Measurements from ENCODE around the gene SEC11C. TPM values are rescaled to one million over a fixed set of nuclear protein-coding genes. Genes with fewer than 3 reads are reported as not detected.

SEC11C gene
- polyA plus RNA-seq, 2 of the 4 experiments (the other 2 are of a cell fraction), result 66.5 to 94.9 TPM

GRCh38 chr18:59094569-59094968 lies 45.1 kb upstream of the SEC11C start:
- WGBS (ENCODE audit: missing lambda C conversion rate), result 73% methylated on average over 5 of the region's 5 CpGs
- H3K4me3 ChIP-seq, result no peak overlapping the region
- no peak for FAIRE-seq
- ChIA-PET POLR2A (no interaction called here), CTCF (interaction anchor here (1.8 kb wide), 1 partner anchor 10 kb away, joined by 4 read pairs; no protein-coding TSS in a partner anchor)
- no peaks in the 10 kb centered on the region for H3K4me1 ChIP-seq
- ATAC-seq, result no peak
- DNase-seq (ENCODE audit: low read depth in 1 of 2, low spot score in 1 of 2), result no peak
- TF ChIP-seq TFCP2L1 (CRISPR knock-in tag; IDR thresholded peaks at IDR 0.05), result no peak
- no peaks in the 10 kb centered on the region for H3K9me3 ChIP-seq
- H3K27ac ChIP-seq, result no peak overlapping the region
- H3K4me2 ChIP-seq, result no peak overlapping the region

- ChIA-PET POLR2A (no interaction called here), CTCF (interaction anchor here (1.0 to 1.8 kb wide), 3 partner anchors 12 to 328 kb away, joined by 3 to 4 read pairs (median 4); no protein-coding TSS in a partner anchor)
- FAIRE-seq (no peak), ATAC-seq (no peak), DNase-seq (ENCODE audit: low read depth in 1 of 2, low spot score in 1 of 2) (no peak)
- Histone ChIP-seq H3K4me3 (no peak overlapping the region), H3K4me1 (no peaks in the 10 kb centered on the region), H3K27ac (no peak overlapping the region), H3K9me3 (no peaks in the 10 kb centered on the region), H3K4me2 (no peak overlapping the region)
- whole genome bisulfite sequencing (ENCODE audit: missing lambda C conversion rate), result 68% methylated on average over 7 of the region's 7 CpGs
- no peak for TF ChIP-seq CHD4 (IDR thresholded peaks at IDR 0.05; ENCODE audit: borderline replicate concordance)
- no peak for TF ChIP-seq HOXB5 (CRISPR knock-in tag; IDR thresholded peaks at IDR 0.05)
- no peak for TF ChIP-seq NPAS2 (CRISPR knock-in tag; IDR thresholded peaks at IDR 0.05; ENCODE audit: borderline replicate concordance)
Measured at GRCh38 chr18:59096098-59096789, 43.4 kb upstream of the SEC11C start.

- Histone ChIP-seq H3K9me3 (no peaks in the 10 kb centered on the region), H3K4me2 (no peak overlapping the region), H3K27ac (no peak overlapping the region), H3K4me1 (no peaks in the 10 kb centered on the region), H3K4me3 (no peak overlapping the region)
- WGBS (ENCODE audit: missing lambda C conversion rate), result 30% methylated on average over 4 of the region's 4 CpGs
- CTCF ChIA-PET, result no interaction called here
- no peak for TF ChIP-seq CBX2 (IDR thresholded peaks at IDR 0.05; ENCODE audit: borderline replicate concordance, low read depth)
- no peak for TF ChIP-seq BHLHE40 (IDR thresholded peaks at IDR 0.05; ENCODE audit: low read depth, low read length)
- no peak for TF ChIP-seq KDM5A (IDR thresholded peaks at IDR 0.05)
- no peak for TF ChIP-seq USF2 (IDR thresholded peaks at IDR 0.05)
- no peak for TF ChIP-seq ZFP36 (IDR thresholded peaks at IDR 0.05; ENCODE audit: borderline replicate concordance, partially characterized antibody)
- no peak for TF ChIP-seq GATA3 (IDR thresholded peaks at IDR 0.05; ENCODE audit: borderline replicate concordance)
- TF ChIP-seq ZSCAN20 (CRISPR knock-in tag; IDR thresholded peaks at IDR 0.05), result no peak
- no peak for TF ChIP-seq CBX8 (IDR thresholded peaks at IDR 0.05)
- TF ChIP-seq HOXA7 (CRISPR knock-in tag; IDR thresholded peaks at IDR 0.05), result no peak
- TF ChIP-seq FOSL2 (IDR thresholded peaks at IDR 0.05), result no peak
- no peak for TF ChIP-seq FOSL2 (CRISPR knock-in tag; IDR thresholded peaks at IDR 0.05)
- TF ChIP-seq, protein P1, sequence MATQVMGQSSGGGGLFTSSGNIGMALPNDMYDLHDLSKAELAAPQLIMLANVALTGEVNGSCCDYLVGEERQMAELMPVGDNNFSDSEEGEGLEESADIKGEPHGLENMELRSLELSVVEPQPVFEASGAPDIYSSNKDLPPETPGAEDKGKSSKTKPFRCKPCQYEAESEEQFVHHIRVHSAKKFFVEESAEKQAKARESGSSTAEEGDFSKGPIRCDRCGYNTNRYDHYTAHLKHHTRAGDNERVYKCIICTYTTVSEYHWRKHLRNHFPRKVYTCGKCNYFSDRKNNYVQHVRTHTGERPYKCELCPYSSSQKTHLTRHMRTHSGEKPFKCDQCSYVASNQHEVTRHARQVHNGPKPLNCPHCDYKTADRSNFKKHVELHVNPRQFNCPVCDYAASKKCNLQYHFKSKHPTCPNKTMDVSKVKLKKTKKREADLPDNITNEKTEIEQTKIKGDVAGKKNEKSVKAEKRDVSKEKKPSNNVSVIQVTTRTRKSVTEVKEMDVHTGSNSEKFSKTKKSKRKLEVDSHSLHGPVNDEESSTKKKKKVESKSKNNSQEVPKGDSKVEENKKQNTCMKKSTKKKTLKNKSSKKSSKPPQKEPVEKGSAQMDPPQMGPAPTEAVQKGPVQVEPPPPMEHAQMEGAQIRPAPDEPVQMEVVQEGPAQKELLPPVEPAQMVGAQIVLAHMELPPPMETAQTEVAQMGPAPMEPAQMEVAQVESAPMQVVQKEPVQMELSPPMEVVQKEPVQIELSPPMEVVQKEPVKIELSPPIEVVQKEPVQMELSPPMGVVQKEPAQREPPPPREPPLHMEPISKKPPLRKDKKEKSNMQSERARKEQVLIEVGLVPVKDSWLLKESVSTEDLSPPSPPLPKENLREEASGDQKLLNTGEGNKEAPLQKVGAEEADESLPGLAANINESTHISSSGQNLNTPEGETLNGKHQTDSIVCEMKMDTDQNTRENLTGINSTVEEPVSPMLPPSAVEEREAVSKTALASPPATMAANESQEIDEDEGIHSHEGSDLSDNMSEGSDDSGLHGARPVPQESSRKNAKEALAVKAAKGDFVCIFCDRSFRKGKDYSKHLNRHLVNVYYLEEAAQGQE (IDR thresholded peaks at IDR 0.05), result no peak
- TF ChIP-seq CHD2 (IDR thresholded peaks at IDR 0.05; ENCODE audit: low read length, partially characterized antibody), result no peak
- no peak for TF ChIP-seq CEBPB (IDR thresholded peaks at IDR 0.05)
- TF ChIP-seq, protein P2, sequence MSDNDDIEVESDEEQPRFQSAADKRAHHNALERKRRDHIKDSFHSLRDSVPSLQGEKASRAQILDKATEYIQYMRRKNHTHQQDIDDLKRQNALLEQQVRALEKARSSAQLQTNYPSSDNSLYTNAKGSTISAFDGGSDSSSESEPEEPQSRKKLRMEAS (IDR thresholded peaks at IDR 0.05), result no peak
- no peak for TF ChIP-seq NR3C1 (IDR thresholded peaks at IDR 0.05)
- no peak for TF ChIP-seq POLR2A (IDR thresholded peaks at IDR 0.05; ENCODE audit: low read length)
- TF ChIP-seq ATOH8 (CRISPR knock-in tag; IDR thresholded peaks at IDR 0.05; ENCODE audit: low read depth), result no peak
- TF ChIP-seq RCOR1 (IDR thresholded peaks at IDR 0.05; ENCODE audit: low read depth, low read length), result no peak
- FAIRE-seq, result no peak
- ATAC-seq, result peak in 1 of 2 experiments; percentile 24; a peak in 1 of 6 replicates
- POLR2A ChIA-PET, result no interaction called here
- no peak for DNase-seq (ENCODE audit: low read depth in 1 of 2, low spot score in 1 of 2)
Measured at GRCh38 chr18:59101830-59102414, 37.8 kb upstream of the SEC11C start.
